SHP77 treated with DMSO at 0.1 percent for 48 hours (cell line): ENCODE measurements around the gene USP10.
A peak's percentile ranks its signal among the peaks of the same experiment; 100 is the strongest.

Source experiments
- DNase-seq: peaks from one replicate; lab custom pipeline; 2025; lab: John Stamatoyannopoulos, UW

USP10 gene

DNA sequence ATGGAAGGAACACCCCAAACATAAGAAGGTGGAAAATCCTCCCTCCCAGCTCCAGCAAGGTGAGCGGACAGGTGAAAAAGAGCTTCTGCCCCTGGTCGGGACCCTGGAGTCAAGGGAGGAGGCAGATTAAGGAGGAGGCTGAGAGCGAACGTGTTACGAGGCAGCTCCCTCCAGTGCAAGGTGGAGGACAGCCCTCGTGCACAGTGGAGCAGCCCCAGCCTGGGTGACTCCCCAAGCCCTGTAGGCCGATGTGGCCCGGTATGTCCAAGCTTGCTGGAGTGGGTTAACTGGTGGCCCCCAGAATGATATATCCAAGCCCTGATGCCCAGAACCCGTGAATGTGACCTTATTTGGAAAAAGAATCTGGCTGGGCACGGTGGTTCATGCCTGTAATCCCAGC is 104.5 kb downstream of the USP10 start:
- no peak for DNase-seq

DNA sequence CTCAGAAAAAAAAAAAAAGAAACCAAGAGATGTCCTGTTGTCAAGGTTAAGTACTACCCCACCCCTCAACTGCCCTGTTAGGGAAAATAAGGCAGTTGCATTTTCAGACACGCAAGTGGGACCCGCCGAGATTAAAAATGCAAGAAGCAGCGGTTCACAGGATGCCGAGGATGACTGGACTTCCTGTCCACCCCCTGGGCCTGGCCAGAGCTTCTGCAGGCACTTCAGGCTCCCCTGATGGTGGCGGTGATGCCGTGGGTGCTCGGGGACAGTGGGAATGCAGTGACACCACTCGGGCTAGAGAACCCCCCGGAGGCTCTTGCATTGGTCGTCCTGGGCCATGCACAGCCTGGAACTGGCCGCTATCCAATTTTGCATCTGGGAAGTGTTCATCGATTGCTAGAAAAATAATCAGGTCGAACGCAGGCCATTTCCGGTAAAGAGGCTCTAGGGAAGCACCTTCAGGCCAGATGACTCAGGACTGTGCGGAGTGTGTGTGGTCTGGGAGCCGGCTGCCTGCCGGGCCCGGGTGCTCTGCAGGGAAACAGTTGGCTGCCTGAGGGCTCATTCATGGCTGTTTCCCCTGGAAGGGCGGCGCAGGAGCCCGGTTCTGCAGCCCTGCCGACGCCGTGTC is 106.6 kb downstream of the USP10 start:
- peak; percentile 86 for DNase-seq

DNA sequence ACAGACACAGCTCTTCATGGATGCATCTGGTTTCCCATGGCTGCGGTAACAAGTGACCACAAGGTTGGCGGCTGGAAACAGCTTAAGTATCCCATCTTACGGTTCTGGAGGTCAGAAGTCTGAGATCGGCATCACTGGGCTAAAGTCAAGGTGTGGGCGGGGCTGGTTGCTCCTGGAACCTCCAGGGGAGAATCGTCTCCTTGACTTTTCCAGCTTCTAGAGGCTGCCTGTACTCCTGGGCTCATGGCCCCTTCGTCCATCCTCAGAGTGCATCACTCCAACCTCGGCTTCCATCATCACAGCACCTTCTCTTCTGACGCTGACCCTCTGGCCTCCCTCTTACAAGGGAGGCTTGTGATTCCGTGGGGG is 107.1 kb downstream of the USP10 start:
- no peak for DNase-seq

DNA sequence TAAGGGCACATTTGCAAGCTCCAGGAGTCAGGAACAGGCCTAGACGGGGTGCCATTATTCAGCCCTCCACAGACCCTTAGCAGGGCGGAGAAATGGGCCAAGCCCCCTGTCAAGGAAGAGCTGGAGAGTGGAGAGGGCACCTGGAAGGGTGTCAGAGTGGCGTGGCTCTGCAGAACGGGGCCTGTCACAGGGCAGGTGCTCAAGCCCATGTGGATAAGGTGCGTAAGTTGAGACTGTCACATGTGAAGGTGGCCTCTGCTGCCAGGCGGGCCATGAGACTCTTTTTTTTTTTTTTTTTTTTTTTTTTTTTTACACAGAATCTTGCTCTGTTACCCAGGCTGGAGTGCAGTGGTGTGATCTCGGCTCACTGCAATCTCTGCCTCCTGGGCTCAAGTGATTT is 108.0 kb downstream of the USP10 start:
- no peak for DNase-seq

DNA sequence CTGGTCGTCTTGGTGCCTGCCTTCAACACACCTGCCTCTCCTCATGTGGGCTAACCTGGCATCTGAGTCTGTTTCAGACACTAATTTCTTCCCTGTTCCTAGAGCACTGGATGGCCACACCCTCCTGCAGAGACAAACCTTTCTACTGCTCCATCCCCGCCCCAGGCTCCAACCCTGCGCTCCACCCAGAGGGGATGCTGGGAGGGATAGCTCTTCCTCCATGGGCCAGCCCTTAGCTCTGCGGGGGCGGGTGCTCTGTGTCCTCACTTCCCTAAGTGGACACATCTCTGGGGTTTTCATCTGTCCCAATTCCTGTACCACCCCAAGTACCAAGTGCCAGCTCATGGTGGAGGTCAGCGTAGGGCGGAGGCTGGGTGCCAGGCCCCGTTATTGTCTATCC is 109.0 kb downstream of the USP10 start:
- DNase-seq = no peak

DNA sequence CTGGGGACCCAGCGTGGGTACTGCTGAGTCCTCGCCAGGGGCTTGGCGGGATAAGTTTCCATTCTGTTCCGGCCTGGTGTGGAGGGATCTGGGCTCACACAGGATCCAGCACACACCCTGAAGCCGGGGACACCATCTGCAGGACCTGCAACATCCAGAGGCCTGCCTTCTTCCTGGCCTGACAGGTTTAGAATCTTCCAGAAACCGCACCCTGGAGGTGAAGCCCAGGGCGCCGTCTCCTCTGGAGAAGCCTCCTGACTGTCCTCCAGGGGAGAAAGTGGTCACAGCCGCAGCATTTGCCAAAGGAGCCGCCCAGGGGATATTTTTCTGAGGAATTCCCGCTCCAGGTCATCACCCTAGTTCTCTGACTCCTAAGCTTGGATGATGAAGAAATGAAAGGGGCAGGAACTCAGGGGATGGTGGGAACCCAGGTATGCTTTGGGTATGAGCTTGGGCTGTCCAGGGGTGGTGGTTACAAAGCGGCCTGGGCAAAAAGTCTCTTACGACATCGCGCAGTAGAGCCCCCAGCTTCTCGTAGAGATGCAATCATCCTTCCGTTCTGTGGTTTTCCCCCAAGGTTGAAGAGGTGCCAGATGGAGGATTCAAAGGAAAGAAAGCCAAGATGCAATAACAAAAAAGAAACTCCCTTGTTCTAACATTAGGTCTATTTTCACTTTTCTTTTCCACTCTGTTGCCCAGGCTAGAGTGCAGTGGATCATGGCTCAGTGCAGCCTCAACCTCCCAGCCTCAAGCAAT is 110.9 kb downstream of the USP10 start:
- no peak for DNase-seq

DNA sequence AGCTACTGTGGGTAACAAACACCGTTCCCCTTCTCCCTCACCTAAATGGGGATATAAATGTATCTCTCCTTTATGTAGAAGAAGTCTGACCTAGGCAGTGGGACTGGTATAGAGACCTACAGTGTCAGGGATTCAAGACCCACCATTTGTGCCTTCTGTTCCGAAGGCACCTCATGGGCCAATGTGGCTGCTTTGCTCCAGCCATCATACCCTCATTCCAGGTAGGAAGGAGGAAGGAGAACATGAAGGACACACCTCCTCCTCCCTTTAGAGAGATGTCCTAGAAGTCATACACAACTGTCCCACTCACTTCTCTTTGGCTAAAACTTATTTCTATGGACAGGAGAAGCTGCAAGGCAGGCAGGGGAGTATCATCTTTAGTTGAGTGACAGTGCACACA is 111.7 kb downstream of the USP10 start:
- DNase-seq = no peak

DNA sequence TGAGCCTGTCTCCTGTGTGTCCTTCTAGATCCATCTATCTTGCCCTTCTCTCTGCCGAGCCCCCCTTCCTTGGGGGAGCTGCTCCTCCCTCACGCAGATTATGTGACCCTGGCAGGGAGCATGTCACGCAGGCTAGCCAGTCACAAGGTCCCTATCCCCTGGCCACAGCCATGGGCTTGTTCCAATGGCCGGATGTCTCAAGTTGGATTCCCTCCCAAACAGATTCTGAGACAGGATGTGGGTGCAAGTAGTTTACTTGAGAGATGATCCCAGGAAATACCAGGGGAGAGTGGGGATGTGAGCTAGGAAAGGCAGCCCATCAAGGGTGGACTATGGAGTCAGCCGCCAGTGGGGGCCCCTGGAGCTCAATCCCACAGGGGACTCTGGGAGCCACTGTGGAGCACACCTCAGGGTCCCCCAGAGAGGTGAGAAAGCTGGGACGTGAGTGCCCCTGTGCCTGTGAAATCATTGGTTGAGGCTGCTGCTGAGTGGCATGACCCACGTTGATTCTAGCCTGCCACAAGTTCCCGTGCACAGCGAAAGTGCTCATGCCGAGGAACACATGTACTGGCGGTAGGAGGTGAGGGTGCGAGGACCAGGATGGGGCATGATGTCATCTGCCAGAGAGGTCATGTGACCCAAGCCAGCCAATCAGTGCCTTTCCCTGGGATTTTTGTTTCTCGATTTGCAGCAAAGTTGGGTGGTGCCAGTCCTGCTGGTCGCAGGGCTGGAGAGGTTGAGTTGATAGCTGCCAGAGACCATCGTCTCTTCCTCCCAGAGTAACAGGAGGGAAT is 113.5 kb downstream of the USP10 start:
- no peak for DNase-seq

DNA sequence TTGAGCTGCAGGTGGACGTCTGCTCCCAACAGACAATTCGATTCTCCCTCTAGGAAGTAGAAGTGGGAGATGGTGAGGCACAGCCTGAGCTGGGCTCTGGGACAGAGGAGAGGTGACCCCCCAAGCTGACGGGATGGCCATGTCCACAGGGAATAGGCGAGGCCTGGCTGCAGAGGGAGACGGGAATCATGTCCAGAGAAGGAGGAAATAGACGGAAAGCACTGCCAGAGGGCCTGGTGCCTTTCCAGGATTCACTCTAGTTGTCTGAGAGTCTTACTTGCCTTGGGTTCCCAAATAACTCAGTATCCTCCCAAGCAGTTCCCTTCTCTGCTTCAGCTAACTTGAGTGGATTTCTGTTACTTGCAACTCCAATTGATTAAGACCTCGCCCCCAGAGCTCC is 115.7 kb downstream of the USP10 start:
- DNase-seq = no peak

DNA sequence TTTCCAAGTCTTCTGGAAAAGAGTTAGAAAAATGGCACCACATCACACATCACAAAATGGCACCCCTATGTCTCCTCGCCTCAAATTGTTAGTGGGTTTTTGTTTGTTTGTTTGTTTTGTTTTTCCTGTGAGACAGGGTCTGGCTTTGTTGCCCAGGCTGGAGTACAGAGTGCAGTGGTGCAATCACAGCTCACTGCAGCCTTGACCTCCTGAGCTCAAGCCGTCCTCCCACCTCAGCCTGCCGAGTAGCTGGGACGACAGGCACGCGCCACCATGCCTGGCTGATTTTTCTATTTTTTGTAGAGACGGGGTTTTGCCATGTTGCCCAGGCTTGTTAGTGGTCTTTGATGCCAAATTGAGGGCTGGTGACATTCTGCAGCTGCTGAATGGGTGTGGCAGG is 116.2 kb downstream of the USP10 start:
- no peak for DNase-seq

DNA sequence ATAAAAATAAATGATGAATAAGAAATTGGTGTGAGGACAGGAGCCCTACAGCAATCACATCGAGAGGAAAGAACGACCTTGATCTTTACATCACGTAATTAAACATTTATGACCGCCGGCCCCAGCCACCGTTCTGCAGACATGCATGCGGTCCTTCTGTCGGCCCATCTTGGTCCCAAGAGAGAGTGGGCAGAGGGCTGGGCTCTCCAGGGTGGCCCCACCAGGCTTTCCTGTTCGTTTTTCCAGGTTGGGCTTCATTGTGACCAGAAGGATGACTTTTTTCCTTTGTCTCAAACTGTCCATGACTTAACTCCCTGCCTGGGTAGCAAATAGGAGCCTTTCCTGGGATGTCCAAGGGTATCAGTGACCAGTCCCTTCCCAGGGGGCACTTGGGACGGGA is 116.7 kb downstream of the USP10 start:
- DNase-seq = no peak

DNA sequence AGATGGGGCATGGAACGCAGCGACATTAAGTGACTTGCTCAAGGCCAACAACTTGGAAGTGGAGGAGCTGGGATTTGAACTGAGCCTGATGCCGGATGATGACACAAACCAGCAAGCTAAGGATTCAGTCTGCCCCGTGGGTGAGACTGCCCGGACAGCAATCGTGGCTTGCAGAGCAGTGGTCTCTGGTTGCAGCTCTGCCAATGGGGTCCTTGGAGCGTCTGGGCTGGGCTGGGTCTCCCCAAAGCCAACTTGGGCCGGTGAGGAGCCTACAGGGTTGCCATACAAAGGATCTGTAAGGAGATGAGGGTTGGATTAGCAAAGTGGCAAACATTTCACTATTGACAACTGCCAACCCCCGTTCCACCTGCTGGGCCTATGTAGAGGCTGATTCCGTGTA is 117.4 kb downstream of the USP10 start:
- no peak for DNase-seq

DNA sequence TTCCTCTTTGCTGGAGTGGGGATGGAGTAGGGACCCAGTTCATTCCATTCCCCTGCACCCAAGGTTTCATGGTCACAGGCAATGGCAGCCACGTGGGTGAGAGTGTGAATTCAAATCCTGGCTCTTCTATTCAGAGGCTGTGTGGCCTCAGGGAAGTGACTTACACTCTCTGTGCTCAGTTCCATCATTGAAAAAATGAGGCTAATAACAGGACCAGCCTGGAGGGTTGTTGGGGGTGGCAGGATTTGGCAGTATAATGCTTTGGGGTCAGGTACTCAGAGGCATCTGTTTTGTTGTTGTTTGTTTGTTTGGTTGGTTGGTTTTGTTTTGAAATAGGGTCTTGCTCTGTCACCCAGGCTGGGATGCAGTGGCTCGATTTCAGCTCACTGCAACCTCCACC is 117.8 kb downstream of the USP10 start:
- DNase-seq = no peak

DNA sequence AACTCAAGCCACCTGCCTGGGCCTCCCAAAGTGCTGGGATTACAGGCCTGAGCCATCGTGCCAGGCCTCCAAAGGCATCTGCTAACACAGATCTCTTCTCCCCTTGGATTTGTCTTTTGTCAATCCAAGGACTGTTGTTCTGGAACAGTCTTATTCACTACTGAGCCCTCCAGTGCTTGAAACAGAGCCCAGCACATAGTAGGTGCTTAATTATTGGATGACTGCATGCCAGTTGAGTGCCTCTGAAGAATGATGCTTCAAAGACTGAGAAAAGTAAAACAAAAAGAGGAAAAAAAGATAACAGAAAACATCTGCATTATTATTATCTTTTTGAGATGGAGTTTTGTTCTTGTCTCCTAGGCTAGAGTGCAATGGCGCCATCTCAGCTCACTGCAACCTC is 118.3 kb downstream of the USP10 start:
- no peak for DNase-seq

DNA sequence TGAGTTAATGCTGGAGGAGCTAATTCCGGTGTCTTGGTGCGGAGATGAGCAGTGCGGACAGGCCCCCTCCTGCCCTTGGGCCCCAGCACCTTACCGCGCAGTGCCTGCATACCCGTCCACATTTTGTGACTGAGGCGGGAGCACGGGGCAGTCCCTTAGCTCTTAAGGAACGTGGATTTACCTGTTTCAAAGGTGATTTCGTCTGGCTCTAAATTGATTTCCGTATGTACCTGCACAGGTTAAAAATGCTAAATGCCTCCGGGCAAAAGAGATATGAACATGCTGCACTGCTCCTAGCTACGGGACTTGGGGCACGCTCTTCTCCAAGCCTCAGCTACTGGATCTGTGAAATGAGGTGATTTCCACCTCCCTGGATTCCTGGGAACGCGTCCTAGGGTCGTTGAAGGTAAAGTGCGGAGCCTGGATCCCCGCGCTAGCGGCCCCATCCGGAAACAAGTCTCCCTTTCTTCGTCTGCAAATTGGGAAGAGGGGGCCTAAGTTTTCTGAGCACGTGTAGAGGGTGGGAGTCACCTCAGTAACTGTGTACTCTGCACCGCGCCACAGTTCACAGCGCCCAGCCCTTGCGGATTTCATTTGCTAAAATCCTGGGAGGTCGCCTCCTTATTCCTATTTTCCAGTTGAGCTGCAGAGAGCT is 119.3 kb downstream of the USP10 start:
- DNase-seq = no peak

DNA sequence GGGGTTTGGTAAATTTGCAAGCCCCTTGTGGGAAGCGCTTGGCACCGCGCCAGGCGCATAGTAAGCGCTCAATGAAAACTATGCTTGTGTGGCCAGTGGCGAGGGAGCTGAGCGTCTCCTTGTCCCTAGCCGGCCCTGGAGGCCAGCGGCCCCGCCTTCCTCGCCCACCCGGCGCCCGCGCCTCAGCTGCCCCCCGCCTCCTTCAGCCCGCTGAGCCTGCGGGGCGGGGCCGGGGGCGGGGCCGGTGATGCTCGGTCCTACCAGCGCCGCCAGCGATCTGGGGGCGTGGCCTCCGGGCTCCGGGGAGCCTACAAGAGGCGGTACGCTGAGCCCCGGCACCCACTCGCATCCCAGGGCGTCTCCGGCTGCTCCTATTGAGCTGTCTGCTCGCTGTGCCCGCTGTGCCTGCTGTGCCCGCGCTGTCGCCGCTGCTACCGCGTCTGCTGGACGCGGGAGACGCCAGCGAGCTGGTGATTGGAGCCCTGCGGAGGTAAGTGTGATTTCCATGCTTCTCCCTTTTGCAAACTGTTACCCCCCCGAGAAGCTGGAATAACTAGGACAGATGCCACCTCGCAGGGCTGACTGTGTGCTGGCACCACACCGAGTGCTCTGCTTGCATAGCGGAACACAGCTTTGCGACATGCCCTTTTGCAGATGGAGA is 120.0 kb downstream of the USP10 start, which contains the start of gene CRISPLD2:
CRISPLD2 (plus strand) TSS at position 342 of the 661 bp plus-strand sequence. CDS start 18,511 bp downstream, outside the sequence.
- peak; percentile 88 for DNase-seq

DNA sequence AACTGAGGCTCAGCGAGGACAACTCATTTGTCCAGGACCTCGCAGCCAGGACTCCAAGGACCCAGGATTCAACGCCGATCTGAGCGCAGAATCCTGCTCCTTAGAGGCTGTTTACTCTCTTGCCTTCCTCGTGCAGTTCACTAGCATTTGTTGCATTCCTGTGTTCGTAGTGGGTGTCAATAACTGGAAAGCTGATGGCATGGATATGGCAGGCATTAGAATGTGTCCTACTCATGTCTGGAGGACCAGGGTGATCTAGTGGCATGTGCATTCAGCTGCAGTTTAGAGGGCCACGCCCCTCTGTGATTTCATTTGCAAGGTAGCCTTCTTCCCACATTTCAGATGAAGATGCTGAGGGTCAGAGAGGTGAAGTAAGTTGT is 120.5 kb downstream of the USP10 start:
- DNase-seq = peak; percentile 11

DNA sequence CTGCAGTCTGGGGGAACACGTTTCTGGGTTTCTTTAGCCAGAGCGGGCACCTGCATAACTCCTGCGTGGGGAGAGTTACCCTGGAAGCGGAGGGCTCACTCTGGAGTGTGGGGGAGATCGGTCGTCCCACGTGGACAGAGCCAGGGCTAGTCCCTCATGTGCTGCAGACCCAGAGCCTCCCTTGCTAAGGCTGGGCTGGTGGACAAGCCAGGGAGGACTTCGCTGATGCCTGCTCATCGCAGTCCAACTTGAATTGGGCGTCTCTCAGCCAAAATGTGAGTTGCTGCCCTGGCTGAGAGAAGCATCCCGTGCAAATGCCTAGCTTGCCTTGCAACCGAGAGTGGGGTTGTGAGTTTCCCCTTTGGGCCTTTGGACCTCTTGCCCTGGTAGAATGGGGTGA is 121.0 kb downstream of the USP10 start:
- no peak for DNase-seq

DNA sequence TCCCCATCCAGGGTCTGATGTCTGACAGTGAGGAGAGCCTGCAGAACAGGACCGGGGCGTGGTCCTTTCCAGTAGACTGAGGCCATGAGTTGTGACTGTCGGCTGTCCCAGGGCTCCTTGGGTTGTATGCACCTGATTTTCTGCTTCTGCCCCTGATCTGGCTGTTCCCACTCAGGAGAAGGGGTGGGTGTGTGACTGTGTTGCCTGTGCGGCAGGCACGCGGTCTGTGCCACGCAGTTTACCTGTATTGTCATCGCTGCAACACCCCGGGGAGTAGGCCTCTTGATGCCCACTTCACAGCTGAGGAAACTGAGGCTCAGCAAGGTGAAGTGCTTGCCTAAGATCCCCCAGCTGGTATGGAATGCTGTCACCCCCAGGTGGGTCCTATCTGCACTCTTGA is 121.4 kb downstream of the USP10 start:
- no peak for DNase-seq

DNA sequence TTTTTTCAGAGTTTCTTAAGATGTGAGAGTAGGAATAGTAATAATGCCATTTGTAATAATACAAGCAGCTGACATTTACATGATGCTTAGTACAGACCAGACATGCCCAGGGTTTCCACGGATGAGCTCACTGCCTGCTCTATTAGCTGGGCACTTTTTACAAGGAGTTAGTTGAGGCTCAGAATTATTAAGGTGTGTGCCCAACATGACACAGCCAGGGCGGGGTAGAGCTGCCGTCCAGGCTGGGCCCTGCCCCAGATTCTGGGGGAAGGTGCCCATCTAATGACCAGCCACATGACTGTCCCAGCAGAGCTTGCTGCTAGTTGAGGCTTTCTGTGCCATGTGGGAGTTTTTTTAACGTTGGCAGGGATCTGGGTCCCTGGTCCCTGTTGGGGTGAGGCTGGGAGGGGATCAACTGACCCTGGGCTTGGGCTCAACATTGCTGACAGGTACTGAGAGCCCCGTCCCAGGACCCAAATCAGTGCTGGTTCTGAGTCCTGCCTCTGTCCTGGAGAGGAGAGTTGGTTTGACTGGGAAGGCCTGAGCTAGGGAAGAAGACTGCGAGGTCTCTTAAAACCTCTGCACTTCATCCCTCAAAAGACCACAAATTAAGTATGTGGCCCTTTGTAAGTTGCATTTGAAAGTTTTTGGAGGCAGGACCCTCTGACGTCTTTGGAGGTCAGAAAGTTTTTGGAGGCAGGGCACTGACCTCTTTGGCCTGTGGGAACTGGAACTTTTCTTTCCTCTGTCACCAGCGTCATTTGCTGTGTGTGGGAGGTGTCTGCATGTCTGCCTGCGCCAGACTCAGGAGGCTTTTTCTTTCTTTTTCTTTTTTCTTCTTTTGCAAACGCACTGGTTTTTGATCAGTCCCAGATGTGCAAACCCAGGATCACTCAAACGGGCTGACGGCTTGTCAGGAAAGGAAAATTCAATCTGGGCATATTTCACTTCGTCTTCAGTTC is 122.2 kb downstream of the USP10 start:
- no peak for DNase-seq

DNA sequence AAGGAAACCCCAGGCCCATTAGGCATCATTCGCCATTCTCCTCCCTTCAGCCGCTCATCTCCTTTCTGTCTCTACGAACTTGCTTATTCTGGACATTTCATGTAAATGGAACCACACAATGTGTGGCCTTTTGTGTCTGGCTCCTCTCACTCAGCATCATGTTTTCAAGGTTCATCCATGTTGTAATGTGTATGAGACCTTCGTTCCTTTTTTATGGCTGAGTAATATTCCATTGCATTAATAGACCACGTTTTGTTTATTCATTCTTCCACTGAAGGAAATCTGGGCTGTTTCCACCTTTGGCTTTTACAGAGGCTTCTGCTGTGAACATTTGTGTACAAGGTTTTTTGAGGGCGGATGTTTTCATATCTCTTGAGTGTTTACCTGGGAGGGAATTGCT is 123.2 kb downstream of the USP10 start:
- DNase-seq = no peak
